ENCODE results near the gene CFAP107.

CFAP107 gene

GRCh38 chr1:12741946-12742345 is 4.1 kb upstream of the CFAP107 start:
- no peak for FAIRE-seq
- no peak for DNase-seq (ENCODE audit: low spot score)

- no peak for DNase-seq (ENCODE audit: low spot score)
- FAIRE-seq: no peak
Measured at GRCh38 chr1:12745126-12745991, 641 bp upstream of the CFAP107 start.

- DNase-seq (ENCODE audit: low spot score) (no peak), FAIRE-seq (no peak)
Measured at GRCh38 chr1:12748778-12749355, 2.9 kb downstream of the CFAP107 start.

GRCh38 chr1:12754738-12755137 is 8.7 kb downstream of the CFAP107 start:
- FAIRE-seq (no peak), DNase-seq (ENCODE audit: low spot score) (no peak)

- FAIRE-seq (no peak), DNase-seq (ENCODE audit: low spot score) (no peak)
Measured at GRCh38 chr1:12756273-12756672, 10.3 kb downstream of the CFAP107 start.

DNA sequence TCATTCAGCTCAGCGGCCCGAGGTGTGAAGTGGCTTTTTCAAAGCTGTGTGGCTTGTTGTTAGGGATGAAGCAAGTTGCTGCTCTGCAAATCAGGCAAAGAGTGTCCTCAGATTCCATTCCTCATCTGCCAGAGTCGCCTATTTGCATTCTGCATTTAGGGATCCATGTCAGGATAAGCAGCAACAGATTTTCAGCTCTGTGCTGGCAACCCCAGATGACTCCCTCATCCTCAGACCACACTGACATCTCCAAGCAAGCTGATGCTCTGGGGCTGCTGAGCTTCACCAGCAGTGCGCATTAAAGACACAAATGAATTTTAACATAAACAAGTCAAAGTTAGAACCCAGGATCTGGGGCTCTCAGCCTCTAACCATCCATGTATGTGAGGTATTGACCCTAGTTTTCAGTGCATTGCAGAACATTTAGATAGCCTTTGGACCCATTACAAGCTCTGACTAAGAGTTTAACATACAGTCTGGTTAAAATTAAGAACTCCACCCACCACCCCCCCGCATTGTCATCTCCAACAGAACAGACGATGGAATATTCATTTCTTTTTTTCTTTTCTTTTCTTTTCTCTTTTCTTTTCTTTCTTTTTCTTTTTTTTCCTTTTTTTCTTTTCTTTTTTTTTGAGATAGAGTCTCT is 10.9 kb downstream of the CFAP107 start:
- FAIRE-seq (no peak), DNase-seq (ENCODE audit: low spot score) (no peak)

DNA sequence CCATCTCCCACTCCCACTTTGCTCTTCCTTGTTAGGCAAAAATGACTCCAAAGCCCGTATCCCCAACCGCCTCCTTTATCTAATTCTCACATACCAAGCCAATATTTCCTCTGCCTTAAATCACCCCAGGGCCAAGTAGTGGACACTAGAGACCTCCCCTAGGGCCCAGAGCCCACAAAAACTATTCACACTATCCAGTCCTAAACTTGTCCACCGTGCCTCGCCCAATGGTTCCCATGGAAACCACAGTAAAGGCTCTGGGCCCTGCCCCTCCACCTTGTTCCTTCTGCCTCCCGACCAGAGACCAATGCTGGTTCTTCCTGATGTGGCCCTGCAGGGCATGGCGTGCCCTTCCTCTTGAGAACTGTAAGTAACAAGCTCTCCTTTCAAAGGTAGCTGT is 11.8 kb downstream of the CFAP107 start:
- FAIRE-seq (no peak), DNase-seq (ENCODE audit: low spot score) (no peak)

GRCh38 chr1:12760256-12760795 is 14.3 kb downstream of the CFAP107 start:
- DNase-seq (ENCODE audit: low spot score) (no peak), FAIRE-seq (no peak)

- FAIRE-seq (no peak), DNase-seq (ENCODE audit: low spot score) (no peak)
Measured at GRCh38 chr1:12761781-12762180, 15.8 kb downstream of the CFAP107 start.

- DNase-seq (ENCODE audit: low spot score) (no peak), FAIRE-seq (no peak)
Measured at GRCh38 chr1:12762766-12763165, 16.8 kb downstream of the CFAP107 start.

DNA sequence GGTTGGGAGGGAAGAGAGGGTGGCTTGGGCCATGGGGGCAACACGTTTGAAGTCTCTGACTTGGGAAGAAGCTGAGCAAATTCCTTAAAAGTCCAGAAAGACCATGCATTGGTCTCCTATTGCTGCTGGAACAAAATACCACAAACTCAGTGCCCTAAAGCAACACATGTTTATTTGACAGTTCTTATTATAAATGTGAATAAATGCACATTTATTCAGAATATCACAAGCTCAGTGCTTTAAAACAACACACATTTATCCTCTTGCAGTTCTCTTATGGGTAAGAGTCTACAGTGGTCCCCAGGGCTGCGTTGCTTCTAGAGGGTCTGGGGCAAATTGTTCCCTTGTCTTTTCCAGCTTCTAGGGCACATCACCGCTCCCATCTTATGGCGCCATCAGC is 17.5 kb downstream of the CFAP107 start:
- FAIRE-seq (no peak), DNase-seq (ENCODE audit: low spot score) (no peak)

GRCh38 chr1:12764016-12764415 is 18.0 kb downstream of the CFAP107 start:
- FAIRE-seq: no peak

GRCh38 chr1:12769031-12769430 is 23.0 kb downstream of the CFAP107 start:
- no peak for FAIRE-seq
- no peak for DNase-seq (ENCODE audit: low spot score)

More at GRCh38 chr1:12764016-12764415, 18.0 kb downstream of the CFAP107 start:
- DNase-seq (ENCODE audit: low spot score): no peak

GRCh38 chr1:12769976-12770505 is 24.0 kb downstream of the CFAP107 start:
- no peak for FAIRE-seq
- DNase-seq (ENCODE audit: low spot score): no peak

DNA sequence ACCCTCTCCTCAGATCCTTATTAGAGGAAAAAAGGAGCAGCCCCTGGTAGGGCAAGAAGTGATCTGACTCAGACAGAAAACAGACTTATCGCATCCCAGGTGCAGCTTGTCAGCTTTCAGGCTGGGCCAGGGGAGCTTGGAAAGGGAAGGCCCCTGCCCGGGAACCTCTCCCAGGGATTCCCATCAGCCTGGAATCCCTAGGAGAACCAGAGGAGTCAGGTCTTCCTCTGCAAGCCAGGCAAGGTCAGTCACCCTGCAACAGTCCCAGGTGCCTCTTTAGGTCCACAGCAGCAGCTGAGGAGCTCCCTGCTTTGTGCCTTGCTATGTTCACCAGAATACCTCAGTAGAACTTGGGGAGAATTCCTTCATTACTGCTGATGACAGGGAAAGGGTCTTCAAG is 24.6 kb downstream of the CFAP107 start:
- FAIRE-seq (no peak), DNase-seq (ENCODE audit: low spot score) (no peak)

DNA sequence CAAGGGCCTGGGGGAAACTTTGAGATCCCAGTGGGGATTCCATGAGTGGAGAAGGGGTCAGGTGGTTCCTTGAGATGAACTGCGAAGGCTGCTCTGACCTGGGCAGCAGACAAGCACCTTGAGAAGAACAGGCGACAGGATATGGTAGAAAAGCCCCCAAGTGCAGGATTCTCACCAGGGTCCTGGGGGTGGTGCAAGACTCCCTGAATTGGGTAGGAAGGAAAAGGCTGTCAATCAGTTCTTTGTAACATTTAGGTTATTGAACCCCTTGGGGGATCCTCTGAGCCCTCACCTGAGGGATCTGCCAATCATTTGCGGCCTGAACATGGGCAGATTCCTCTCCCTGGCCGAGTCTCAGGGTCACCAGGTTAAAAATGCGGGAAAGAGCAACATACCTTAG is 25.2 kb downstream of the CFAP107 start:
- FAIRE-seq: no peak

GRCh38 chr1:12772520-12772919 is 26.5 kb downstream of the CFAP107 start:
- FAIRE-seq (no peak), DNase-seq (ENCODE audit: low spot score) (no peak)

More for the DNA sequence above, 25.2 kb downstream of the CFAP107 start:
- DNase-seq (ENCODE audit: low spot score): no peak

GRCh38 chr1:12773438-12773837 is 27.4 kb downstream of the CFAP107 start, which contains the start of gene PRAMEF12:
TSS of gene PRAMEF12 (plus strand) at chr1:12773738. CDS start at chr1:12774868, 1,130 bp downstream.
- FAIRE-seq (no peak), DNase-seq (ENCODE audit: low spot score) (no peak)

DNA sequence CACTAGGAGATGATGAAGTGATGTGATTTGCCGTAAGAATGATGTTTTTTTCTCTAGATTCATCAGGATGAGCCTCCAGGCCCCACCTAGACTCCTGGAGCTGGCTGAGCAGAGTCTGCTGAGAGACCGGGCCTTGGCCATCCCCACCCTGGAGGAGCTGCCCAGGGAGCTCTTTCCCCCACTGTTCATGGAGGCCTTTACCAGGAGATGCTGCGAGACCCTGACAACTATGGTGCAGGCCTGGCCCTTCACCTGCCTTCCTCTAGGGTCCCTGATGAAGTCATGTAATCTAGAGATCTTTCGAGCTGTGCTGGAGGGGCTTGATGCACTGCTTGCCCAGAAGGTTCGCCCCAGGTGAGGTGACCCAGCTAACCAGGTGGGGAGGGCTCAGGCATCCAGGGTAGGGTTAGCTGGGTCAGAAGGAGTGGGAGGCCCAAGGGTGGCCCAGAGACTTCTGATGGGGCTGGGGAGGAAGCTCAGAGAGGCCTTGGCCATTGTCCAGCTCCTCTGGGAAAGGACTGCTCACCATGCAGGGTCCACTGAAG is 28.9 kb downstream of the CFAP107 start:
- FAIRE-seq (no peak), DNase-seq (ENCODE audit: low spot score) (no peak)

DNA sequence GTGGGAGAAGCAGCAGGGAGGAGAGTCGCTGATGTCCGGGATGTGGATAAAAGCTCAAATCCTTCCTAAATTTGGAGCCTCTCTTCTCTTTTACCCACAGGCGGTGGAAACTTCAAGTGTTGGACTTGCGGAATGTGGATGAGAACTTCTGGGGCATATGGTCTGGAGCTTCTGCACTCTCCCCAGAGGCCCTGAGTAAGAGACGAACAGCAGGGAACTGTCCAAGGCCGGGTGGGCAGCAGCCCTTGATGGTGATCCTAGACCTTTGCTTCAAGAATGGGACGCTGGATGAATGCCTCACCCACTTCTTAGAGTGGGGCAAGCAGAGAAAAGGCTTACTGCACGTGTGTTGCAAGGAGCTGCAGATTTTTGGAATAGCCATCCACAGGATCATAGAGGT is 29.4 kb downstream of the CFAP107 start:
- no peak for FAIRE-seq

GRCh38 chr1:12776801-12777557 is 31.0 kb downstream of the CFAP107 start:
- DNase-seq (ENCODE audit: low spot score): no peak
- no peak for FAIRE-seq

More for the DNA sequence above, 29.4 kb downstream of the CFAP107 start:
- DNase-seq (ENCODE audit: low spot score): no peak

All from urothelium cell line (cell line).